DMS 273 treated with DMSO at 0.1 percent for 48 hours (cell line): ENCODE results near the gene GALNT18.
"Not testable (repeated sequence)": the region's sequence is repeated elsewhere in the genome, so short reads cannot be mapped to it uniquely, and the experiment has no call there.

Experiments
- DNase-seq: peaks from one replicate; lab custom pipeline; 2025; lab: John Stamatoyannopoulos, UW

GALNT18 gene

DNA sequence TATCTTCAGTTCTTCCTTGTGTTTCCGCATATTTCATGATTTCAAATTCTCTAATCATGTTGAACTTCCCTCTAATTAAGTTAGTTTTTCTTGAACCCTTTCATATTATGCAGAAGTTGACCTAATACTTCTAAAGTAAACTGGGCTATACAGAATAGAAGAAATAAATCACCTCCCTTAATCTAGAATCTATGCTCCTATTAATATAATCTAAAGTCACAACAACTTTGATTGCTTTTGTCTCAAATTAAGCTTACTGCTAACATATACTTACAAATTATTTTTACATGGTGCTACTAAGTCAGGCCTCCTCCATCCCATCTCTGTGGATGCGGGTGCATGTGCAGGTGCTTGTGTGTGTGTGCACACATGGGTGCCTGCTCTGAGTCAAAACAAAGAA is 241.5 kb downstream of the GALNT18 start:
- no peak for DNase-seq

DNA sequence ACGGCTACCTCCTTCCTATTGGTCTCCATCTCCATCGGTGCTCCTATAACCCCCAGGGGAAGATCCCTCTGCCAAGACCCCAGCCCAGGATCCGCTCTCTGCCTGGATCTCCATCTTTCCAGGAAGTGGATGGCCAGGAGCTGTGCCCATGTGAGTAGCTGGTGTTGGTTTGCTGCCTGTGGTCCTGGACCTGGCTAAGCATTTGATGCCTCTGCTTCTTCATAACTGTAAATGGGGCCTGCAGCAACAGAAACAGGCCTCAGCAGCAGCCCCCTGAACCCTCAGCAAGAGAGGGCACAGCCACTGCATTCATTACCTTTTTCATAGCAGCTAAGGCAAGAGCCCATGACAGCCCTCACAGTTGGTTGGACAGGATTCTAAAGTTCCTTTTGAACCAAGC is 242.1 kb downstream of the GALNT18 start:
- no peak for DNase-seq

GRCh38 chr11:11378184-11378940 is 243.4 kb downstream of the GALNT18 start:
- DNase-seq: no peak

GRCh38 chr11:11374358-11375148 is 247.3 kb downstream of the GALNT18 start:
- DNase-seq: no peak

GRCh38 chr11:11373934-11374333 is 247.9 kb downstream of the GALNT18 start:
- DNase-seq: no peak

GRCh38 chr11:11372461-11372860 is 249.3 kb downstream of the GALNT18 start:
- no peak for DNase-seq

GRCh38 chr11:11370962-11371303 is 250.9 kb downstream of the GALNT18 start:
- no peak for DNase-seq

DNA sequence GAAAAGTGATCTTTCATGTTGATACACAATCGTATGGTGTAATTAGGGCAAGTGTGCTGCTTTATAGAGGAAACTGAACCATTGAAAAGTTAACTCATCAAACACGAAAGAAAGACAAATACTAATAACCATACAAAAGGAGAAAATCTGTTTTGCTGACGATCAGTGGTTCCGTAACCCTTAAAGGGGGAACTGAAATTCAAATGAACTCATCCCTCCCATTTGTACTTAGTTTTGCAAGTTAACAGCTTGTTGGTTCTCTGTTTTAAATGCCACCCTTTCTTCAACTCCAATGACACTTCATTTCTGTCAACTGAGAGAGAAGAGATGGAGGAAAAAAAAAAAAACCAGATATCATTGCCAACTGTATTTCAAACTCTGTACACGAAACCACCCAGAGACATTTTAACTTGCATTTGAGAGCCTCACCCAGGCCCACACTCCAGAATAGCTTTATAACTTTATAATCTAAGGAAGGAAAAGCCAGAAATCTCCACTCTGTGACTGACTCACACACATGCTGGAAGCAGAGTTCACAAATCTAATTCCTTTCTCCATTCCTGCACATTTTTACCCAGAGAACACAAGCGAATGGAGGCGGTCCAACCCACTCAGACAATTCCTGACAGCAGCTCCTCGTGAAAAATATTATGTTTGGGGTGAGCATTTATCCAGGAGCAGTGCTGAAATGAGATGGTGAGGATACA is 251.4 kb downstream of the GALNT18 start:
- no peak for DNase-seq

DNA sequence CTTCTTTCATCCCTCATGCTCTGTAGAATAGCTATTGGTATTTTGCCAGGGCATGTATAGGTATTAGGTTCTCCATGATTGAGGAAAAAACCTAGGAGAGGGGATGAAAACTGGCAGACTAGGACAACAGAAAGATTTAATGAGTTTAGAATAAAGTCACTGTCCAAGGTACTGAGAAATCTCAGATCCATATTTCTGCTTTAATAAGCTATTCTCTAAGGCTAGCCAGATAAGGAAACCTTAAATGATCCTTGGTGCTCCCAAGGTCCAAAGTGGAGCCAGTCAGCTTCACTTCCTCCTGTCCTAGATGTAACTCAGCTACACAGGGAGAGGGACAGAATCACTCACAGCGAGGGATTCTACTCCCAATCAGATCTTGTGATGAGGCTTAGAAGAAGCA is 255.0 kb downstream of the GALNT18 start:
- no peak for DNase-seq

GRCh38 chr11:11363674-11364073 is 258.1 kb downstream of the GALNT18 start:
- no peak for DNase-seq

DNA sequence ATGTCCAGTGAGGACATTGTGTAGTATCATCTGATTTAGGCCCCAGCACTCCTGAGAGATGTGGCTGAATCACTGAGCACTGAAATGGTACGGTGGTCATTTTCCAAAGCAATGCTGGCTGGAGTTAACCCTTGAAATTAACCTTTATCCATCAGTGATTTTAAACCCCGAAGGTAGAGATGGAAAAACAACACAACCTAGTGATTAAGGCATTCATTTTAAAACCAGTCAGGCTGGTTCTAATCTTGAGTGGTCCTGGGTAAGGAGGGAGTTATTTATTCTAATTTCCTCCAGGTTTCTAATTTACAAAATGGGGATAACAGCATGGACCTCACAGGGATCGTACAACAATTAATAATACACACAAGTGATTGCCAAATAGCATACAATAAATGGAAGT is 262.2 kb downstream of the GALNT18 start:
- no peak for DNase-seq

- no peak for DNase-seq
Measured at GRCh38 chr11:11356842-11357241, 265.0 kb downstream of the GALNT18 start.

DNA sequence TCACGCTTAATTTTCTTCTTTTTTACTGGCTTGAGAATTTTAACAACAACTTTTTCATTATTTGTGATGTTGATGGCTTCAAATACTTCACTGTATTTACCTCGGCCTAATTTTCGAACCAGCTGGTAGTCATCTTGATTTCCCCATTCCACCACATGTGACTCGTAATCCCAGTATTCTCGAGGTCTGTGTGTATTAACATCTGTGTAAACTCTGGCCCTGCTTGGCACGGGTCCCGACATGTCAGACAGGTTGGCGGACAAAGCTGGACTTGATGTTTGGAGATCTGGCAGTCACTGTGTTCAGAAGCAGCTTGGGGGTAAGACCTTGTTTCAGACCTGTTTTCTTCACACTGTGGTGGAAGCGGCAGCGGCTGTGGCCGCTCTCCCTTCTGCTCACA is 268.9 kb downstream of the GALNT18 start, which contains the start of gene CSNK2A3:
TSS of gene CSNK2A3 (minus strand) at position 373 of the 400 bp plus-strand sequence. CDS start at position 242, 131 bp downstream.
- not testable (repeated sequence) for DNase-seq

DNA sequence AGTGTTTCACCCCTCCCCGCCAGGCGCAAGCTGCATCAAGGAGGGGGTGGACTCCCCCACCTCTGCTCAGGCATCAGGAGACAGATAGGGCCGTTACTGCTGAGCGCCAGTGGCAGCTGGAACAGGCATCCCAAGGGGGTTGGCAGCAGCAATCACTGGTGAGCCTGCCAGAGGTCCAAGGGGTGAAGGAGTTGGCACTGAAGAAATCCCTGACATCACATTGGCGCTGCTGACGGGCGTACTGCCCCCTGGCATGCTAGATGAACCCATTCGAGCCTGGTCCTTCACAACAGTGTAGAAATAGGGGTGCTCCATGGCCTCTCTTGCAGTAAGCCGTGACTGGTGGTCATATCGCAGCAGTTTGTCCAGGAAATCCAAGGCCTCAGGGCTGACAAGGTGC is 270.0 kb downstream of the GALNT18 start:
- DNase-seq: not testable (repeated sequence)

- DNase-seq: no peak
Measured at GRCh38 chr11:11351042-11351586, 270.7 kb downstream of the GALNT18 start.

DNA sequence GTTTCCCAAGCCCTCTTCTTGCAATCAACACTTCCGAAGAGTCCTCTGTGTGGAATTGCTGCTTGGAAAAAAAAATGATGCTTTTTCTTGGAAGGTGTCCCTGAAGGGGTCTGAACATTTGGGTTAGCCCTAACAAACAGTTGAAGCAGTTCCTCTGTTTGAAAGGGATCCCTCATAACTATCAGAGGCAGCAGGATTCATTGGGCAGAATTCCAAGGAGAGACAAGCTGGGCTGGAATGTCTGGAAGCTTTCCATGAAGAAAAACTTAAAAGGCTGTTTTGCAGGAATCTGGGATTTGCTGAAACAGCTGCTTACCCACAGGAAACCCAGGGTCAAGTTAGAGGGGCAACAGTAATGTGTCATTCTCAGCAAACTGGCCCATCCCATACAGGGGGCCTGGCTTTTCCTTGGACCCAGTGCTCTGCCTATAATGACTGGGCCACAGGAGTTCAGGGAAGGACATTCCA is 271.9 kb downstream of the GALNT18 start:
- no peak for DNase-seq

DNA sequence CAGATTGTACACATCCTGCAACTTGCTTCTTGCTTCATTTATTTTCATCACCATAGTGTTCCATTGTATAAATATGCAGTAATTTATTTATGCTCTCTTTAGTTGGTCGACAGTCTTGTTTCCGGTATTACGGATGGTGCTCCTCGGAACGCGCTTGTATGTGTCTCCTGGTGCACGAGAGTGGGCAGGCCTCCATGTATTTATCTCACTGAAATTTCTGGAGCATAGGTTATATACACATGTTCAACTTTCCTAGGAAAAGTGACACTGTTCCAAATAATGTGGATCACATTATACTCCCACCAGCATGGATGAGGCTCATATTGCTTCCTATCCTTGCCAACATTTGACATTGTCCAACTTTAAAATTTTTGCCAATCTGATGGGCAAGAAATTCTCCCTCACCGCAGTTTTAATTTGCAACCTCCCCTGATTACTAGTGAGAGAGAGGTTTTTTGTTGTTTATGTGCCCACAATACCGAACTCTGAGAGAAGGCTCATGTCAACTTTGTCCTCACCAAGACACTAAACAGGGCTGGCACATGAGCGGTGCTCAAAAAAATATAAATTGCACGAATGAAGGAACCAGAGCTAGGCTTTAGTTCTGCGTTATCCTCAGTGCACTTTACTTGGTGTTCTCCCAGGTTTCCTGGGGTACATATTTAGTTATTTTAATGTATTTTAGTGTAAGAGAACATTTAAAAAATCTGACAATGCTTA is 272.5 kb downstream of the GALNT18 start:
- DNase-seq: no peak

DNA sequence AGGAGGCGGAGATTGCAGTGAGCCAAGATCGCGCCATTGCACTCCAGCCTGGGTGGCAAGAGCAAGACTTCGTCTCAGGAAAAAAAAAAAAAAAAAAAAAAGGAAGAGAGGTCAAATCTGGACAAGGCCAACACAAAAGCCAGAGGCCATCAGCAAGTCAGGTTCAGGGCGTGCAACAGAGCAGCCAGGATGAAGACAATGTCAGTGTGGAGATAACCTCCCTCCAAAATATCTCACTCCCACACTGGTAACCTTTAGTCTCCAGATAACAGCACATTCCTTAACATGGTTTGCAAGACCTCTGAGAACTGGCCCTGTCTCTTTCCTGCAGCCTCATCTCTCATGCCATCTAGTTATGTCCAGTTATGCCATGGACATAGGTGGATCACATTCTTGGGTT is 273.5 kb downstream of the GALNT18 start:
- DNase-seq: no peak

- DNase-seq: no peak
Measured at GRCh38 chr11:11347592-11347991, 274.2 kb downstream of the GALNT18 start.

DNA sequence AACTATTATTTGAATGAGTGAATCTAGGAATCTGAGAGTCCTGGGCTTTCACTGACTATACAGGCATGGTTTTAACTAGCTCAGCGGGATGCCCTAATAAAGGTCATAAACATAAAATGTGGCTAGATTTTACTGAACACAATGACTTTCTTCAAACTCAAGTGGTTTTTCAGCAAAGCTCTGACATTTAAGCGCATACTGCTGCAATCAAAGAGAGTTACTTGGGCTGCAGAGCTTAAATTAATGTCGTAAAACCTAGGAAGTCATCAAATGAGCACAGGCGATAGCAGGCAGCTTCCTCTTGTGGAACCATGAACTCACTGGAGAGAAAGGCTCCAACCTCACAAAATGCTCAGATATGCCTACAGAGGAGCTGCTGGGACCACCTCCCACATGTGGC is 275.5 kb downstream of the GALNT18 start:
- DNase-seq: no peak

DNA sequence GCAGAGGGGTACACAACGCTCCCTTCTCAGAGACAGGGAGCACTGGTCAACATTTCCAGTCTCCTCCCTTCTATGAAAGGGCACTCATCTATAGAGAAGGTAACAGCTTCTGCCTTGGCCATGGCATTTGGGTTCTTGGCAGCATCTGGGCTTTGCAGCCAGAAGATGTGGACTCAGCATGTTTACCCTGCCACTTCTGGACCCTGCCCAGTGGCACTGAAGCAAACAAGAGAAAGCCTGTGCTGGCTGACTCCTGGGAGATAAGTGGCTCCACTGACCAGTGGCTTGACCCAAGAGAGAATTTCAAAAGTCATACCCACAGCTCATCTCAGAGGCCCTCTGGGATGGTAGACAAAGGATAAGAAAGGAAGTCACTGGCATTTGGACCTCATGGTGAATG is 276.7 kb downstream of the GALNT18 start:
- DNase-seq: no peak

DNA sequence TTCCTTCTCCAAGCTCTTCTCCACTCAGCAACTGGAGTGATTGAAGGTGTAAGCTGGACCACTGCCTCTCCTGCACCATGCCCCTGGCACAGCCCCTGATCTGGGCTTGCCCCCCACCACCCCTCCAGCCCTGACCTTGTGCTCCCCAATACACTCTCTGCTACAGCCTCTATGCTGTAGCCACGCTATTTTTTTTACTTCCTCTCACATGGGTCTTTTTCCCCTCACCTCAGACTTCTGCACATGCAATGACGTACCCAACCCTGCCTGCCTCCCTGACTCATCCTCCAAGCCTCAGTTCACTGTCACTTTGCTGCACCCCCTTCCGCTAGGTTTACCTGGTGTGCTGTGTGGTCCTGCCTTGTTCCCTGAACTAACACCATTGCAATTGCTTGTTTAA is 277.8 kb downstream of the GALNT18 start:
- DNase-seq: no peak
